ENCODE results near the gene TAF11L6.
"Not testable (repeated sequence)": the region's sequence is repeated elsewhere in the genome, so short reads cannot be mapped to it uniquely, and the experiment has no call there.

DNA sequence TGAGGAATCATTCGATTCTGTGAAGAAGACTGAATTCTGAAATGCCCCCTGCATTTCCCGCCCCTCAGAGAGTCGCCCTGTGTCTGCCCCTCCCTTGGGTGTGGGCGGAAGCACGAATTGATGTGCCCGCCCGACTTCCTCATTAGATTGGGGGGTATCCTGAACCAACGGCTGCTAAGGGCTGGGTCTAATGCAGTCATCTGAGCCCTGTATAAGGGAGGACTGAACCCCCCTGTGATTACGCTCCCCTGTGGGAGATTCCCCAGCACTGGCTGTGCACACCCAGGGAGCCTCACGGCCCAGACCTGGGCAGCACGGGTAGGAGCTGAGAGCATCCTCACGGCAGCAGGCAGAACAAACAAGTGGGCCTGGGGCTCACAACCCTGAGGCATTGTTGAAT, 10.9 kb upstream of the TAF11L6 start:
- not testable (repeated sequence) for TF ChIP-seq POLR2AphosphoS5, CTCF (IDR thresholded peaks at IDR 0.05)
